IMR-90 (cell line): ENCODE measurements around the gene AP3D1. TPM values are rescaled to one million over a fixed set of nuclear protein-coding genes. Genes with fewer than 3 reads are reported as not detected.

ENCODE experiments used
- ATAC-seq: fragments of 200-7000 bp; cut with Tn5 transposase; 2 replicates; pipeline ENCODE4 v1.9.1; 2020; ENCODE audit warnings: low read depth, mild to moderate bottlenecking, moderate library complexity
- BruUV-seq: library from RNA; stranded (reverse); fragments of 400-500 nt; replicated peaks from 2 replicates; lab custom pipeline; 2021; lab: Mats Ljungman, UMichigan
- CTCF ChIA-PET: fragments of 300-600 bp; formaldehyde crosslinking; extraction: SDS; loops from one replicate; lab custom pipeline; 2021; ENCODE audit warnings: antibody characterized with exemption; lab: Yijun Ruan, JAX
- POLR2A ChIA-PET: fragments of 300-600 bp; sonication (Branson Sonifier 250); formaldehyde crosslinking; loops from one replicate; lab custom pipeline; 2022; ENCODE audit warnings: antibody characterized with exemption; ENCODE audit not compliant: unreplicated experiment; lab: Charles Lee
- DNase-seq: peaks from one replicate; pipeline ENCODE4 v3.0.0; 2013
- H2AFZ ChIP-seq: replicated peaks from 2 replicates; pipeline ENCODE3; 2013; ENCODE audit warnings: low read length, mild to moderate bottlenecking; ENCODE audit not compliant: poor library complexity
- H2AK5ac ChIP-seq: 2 replicates; pipeline ENCODE4 v1.6.1; 2013; ENCODE audit warnings: low read depth, low read length, inconsistent platforms
- H2AK9ac ChIP-seq: replicated peaks from 2 replicates; pipeline ENCODE3; 2013; ENCODE audit warnings: mild to moderate bottlenecking, low read depth, low read length, moderate library complexity; ENCODE audit not compliant: poor library complexity
- H2BK120ac ChIP-seq: 2 replicates; pipeline ENCODE4 v1.6.1; 2013; ENCODE audit warnings: low read depth, low read length, inconsistent platforms
- H2BK15ac ChIP-seq: 3 replicates; pipeline ENCODE4 v1.6.1; 2013; ENCODE audit warnings: low read depth, low read length, inconsistent platforms
- H2BK20ac ChIP-seq: 2 replicates; pipeline ENCODE4 v1.6.1; 2013; ENCODE audit warnings: low read depth, mild to moderate bottlenecking, inconsistent platforms, low read length, moderate library complexity
- H2BK5ac ChIP-seq: 2 replicates; pipeline ENCODE4 v1.6.1; 2013; ENCODE audit warnings: mild to moderate bottlenecking, low read depth, low read length, inconsistent platforms; ENCODE audit not compliant: poor library complexity, severe bottlenecking
- H3K14ac ChIP-seq: replicated peaks from 2 replicates; pipeline ENCODE4 v1.6.1; 2013; ENCODE audit warnings: low read depth, low read length, inconsistent platforms
- H3K18ac ChIP-seq: 2 replicates; pipeline ENCODE4 v1.6.1; 2013; ENCODE audit warnings: low read depth, low read length, control low read depth
- H3K23ac ChIP-seq: 2 replicates; pipeline ENCODE4 v1.6.1; 2013; ENCODE audit warnings: low read depth, low read length, inconsistent platforms
- H3K27ac ChIP-seq: 2 replicates; pipeline ENCODE4 v1.5.1; 2013; ENCODE audit warnings: mild to moderate bottlenecking, control low read depth, low read length; ENCODE audit not compliant: insufficient read depth
- H3K27me3 ChIP-seq: 2 replicates; pipeline ENCODE4 v1.6.1; 2013; ENCODE audit warnings: low read length; ENCODE audit not compliant: control insufficient read depth, insufficient read depth
- H3K36me3 ChIP-seq: 2 replicates; pipeline ENCODE4 v1.6.1; 2013; ENCODE audit warnings: low read length, mixed read lengths; ENCODE audit not compliant: control insufficient read depth, insufficient read depth
- H3K4ac ChIP-seq: 2 replicates; pipeline ENCODE4 v1.6.1; 2013; ENCODE audit warnings: low read depth, low read length, inconsistent platforms
- H3K4me1 ChIP-seq: 2 replicates; pipeline ENCODE4 v1.6.1; 2013; ENCODE audit warnings: low read length, mixed read lengths; ENCODE audit not compliant: control insufficient read depth, insufficient read depth
- H3K4me2 ChIP-seq: 2 replicates; pipeline ENCODE4 v1.6.1; 2013; ENCODE audit warnings: low read depth, mild to moderate bottlenecking, control low read depth, low read length, moderate library complexity
- H3K4me3 ChIP-seq: 2 replicates; pipeline ENCODE4 v1.5.1; 2013; ENCODE audit warnings: low read depth, mild to moderate bottlenecking, control low read depth, low read length, moderate library complexity; ENCODE audit not compliant: insufficient read depth
- H3K56ac ChIP-seq: 2 replicates; pipeline ENCODE4 v1.6.1; 2013; ENCODE audit warnings: low read length, inconsistent platforms; ENCODE audit not compliant: insufficient read depth; ENCODE audit errors: extremely low read depth
- H3K79me1 ChIP-seq, 2 experiments: 2 replicates each; pipeline ENCODE4 v1.6.1; 2013; ENCODE audit warnings: low read length in 2 of 2, inconsistent platforms in 1 of 2, low read depth in 1 of 2
- H3K9ac ChIP-seq: 2 replicates; pipeline ENCODE4 v1.6.1; 2013; ENCODE audit warnings: low read depth, low read length, control low read depth
- H3K9me1 ChIP-seq: 2 replicates; pipeline ENCODE4 v1.6.1; 2013; ENCODE audit warnings: low read length, inconsistent platforms; ENCODE audit not compliant: insufficient read depth
- H3K9me3 ChIP-seq: 2 replicates; pipeline ENCODE4 v1.6.1; 2013; ENCODE audit warnings: low read length; ENCODE audit not compliant: control insufficient read depth, insufficient read depth
- H4K20me1 ChIP-seq: 2 replicates; pipeline ENCODE4 v1.6.1; 2013; ENCODE audit warnings: low read length, inconsistent platforms; ENCODE audit not compliant: insufficient read depth
- H4K5ac ChIP-seq: 2 replicates; pipeline ENCODE4 v1.6.1; 2013; ENCODE audit warnings: mild to moderate bottlenecking, low read depth, low read length, control low read depth
- H4K8ac ChIP-seq, 2 experiments: 2 replicates each; pipeline ENCODE4 v1.6.1; 2013; ENCODE audit warnings: low read depth in 2 of 2, low read length in 2 of 2, control low read depth in 1 of 2, inconsistent platforms in 1 of 2
- H4K91ac ChIP-seq: 2 replicates; pipeline ENCODE4 v1.6.1; 2013; ENCODE audit warnings: low read depth, low read length, inconsistent platforms; ENCODE audit not compliant: insufficient read depth
- BHLHE40 ChIP-seq: fragments of 150-350 bp; IDR thresholded peaks from 2 replicates; pipeline ENCODE4 v1.6.1; 2016; ENCODE audit warnings: mild to moderate bottlenecking, low read depth, low read length
- CEBPB ChIP-seq: IDR thresholded peaks from 2 replicates; pipeline ENCODE4 v1.6.1; 2012; ENCODE audit warnings: low read depth, low read length, improper control_type of control experiment
- CHD1 ChIP-seq: IDR thresholded peaks from 2 replicates; pipeline ENCODE4 v1.6.1; 2012; ENCODE audit warnings: low read depth, low read length, improper control_type of control experiment
- ELK1 ChIP-seq: fragments of 150-350 bp; IDR thresholded peaks from 2 replicates; pipeline ENCODE4 v1.6.1; 2016; ENCODE audit warnings: low read depth, mild to moderate bottlenecking, low read length, moderate library complexity, borderline replicate concordance
- FOS ChIP-seq: fragments of 150-350 bp; IDR thresholded peaks from 2 replicates; pipeline ENCODE4 v1.6.1; 2016; ENCODE audit warnings: low read depth, low read length
- MAFK ChIP-seq: IDR thresholded peaks from 2 replicates; pipeline ENCODE4 v1.6.1; 2012; ENCODE audit warnings: low read depth, low read length, improper control_type of control experiment
- MXI1 ChIP-seq: IDR thresholded peaks from 2 replicates; pipeline ENCODE4 v1.6.1; 2012; ENCODE audit warnings: low read depth, mild to moderate bottlenecking, low read length, moderate library complexity, borderline replicate concordance
- NFE2L2 ChIP-seq: fragments of 150-350 bp; IDR thresholded peaks from 2 replicates; pipeline ENCODE4 v1.6.1; 2016; ENCODE audit warnings: low read depth, mild to moderate bottlenecking, low read length
- POLR2A ChIP-seq: IDR thresholded peaks from 2 replicates; pipeline ENCODE4 v1.6.1; 2012; ENCODE audit warnings: mild to moderate bottlenecking, low read depth, low read length
- RAD21 ChIP-seq: IDR thresholded peaks from 2 replicates; pipeline ENCODE4 v1.6.1; 2012; ENCODE audit warnings: low read length, improper control_type of control experiment
- RCOR1 ChIP-seq: IDR thresholded peaks from 2 replicates; pipeline ENCODE4 v1.6.1; 2012; ENCODE audit warnings: mild to moderate bottlenecking, low read length, improper control_type of control experiment; ENCODE audit not compliant: insufficient replicate concordance
- RFX5 ChIP-seq: IDR thresholded peaks from 2 replicates; pipeline ENCODE4 v1.8.0; 2012; ENCODE audit warnings: low read depth, mild to moderate bottlenecking, low read length, moderate library complexity
- SMC3 ChIP-seq: fragments of 150-350 bp; IDR thresholded peaks from 2 replicates; pipeline ENCODE4 v1.6.1; 2016; ENCODE audit warnings: low read depth, mild to moderate bottlenecking, antibody characterized with exemption, low read length, moderate library complexity
- WGBS, 2 experiments: methylation state at CpG; one replicate each; pipeline versions ENCODE4 v1.1.5 to v1.1.7; 2013; ENCODE audit warnings: missing lambda C conversion rate in 2 of 2; ENCODE audit not compliant: insufficient read length in 1 of 2; ENCODE audit errors: extremely low coverage in 2 of 2; 5-methylcytosine and 5-hydroxymethylcytosine counted together
- dilution Hi-C: fragments of 300-500 bp; cut with HindIII; formaldehyde crosslinking; loops from one replicate; pipeline ENCODE4 v1.14.3; 2018; ENCODE audit warnings: low sequenced_read_pairs; ENCODE audit not compliant: unreplicated experiment
- in situ Hi-C: fragments of 300-500 bp; cut with MboI; formaldehyde crosslinking; loops from 3 replicates; pipeline ENCODE4 v1.14.3; 2019; ENCODE audit warnings: low sequenced_read_pairs, inconsistent platforms, mixed read lengths
- intact Hi-C: fragments of 100-400 bp; cut with micrococcal nuclease; formaldehyde crosslinking; loops from 2 replicates; pipeline ENCODE4 v1.10.0; 2022
- polyA plus RNA-seq, 3 experiments: library from polyadenylated mRNA; depleted of rRNA; stranded (reverse); fragments of >200 nt; gene quantifications; 2 replicates each; pipeline ENCODE4 v1.2.3, GENCODE V29; 2012; ENCODE audit warnings: low replicate concordance in 1 of 3
- total RNA-seq: library from RNA; depleted of rRNA; stranded (reverse); fragments of >200 nt; gene quantifications from 2 replicates; pipeline ENCODE4 v1.2.3, GENCODE V29; 2012
- TF ChIP-seq, protein P1 (sequence below): conservative IDR thresholded peaks from 2 replicates; pipeline ENCODE4 v1.5.1; 2012; ENCODE audit warnings: mild to moderate bottlenecking, low read depth, low read length, improper control_type of control experiment
- TF ChIP-seq, protein P2 (sequence below): fragments of 150-350 bp; IDR thresholded peaks from 2 replicates; pipeline ENCODE4 v1.6.1; 2017; ENCODE audit warnings: mild to moderate bottlenecking, antibody characterized with exemption, low read length, low read depth

AP3D1 gene
- total and polyA plus RNA-seq, 2 of the 4 experiments (the other 2 are of a cell fraction), result 75.3 to 129 TPM

DNA sequence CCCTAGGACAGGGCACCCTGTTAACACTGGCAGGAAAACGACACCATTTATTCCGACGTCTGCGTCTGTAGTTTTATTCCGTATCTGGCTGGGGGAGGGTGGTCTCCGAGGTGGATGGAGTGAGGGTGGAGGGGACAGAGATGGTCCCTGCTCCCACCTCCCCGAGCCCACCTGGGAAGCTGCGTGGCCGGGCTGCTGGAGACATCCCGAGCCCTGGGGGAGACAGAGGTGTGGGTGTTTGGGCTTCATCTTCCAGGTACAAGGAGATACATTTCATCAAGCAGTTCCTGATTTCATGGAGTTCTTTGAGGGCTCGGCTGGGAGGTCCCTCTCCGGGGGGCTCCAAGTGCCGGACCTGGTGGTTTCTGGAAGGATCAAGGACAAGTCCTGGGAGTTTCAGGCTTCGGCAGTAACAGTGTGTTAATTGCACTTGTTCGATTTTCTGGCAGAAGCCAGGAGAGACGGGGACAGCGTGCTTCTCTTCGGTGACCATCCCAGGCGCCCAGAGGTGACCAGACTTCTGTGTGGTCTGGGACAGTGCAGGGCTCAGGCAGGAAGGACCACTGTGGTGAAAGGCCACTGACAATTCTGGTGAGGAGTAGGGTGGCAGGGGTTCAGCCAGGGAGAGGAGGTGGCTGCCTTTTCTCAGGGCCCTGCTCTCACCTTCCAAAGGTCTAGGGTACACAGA, 80.2 kb downstream of the AP3D1 start:
- no peaks in the 10 kb centered on the region; a peak in 1 of 4 replicates for H3K79me1 ChIP-seq
- TF ChIP-seq, protein P1, sequence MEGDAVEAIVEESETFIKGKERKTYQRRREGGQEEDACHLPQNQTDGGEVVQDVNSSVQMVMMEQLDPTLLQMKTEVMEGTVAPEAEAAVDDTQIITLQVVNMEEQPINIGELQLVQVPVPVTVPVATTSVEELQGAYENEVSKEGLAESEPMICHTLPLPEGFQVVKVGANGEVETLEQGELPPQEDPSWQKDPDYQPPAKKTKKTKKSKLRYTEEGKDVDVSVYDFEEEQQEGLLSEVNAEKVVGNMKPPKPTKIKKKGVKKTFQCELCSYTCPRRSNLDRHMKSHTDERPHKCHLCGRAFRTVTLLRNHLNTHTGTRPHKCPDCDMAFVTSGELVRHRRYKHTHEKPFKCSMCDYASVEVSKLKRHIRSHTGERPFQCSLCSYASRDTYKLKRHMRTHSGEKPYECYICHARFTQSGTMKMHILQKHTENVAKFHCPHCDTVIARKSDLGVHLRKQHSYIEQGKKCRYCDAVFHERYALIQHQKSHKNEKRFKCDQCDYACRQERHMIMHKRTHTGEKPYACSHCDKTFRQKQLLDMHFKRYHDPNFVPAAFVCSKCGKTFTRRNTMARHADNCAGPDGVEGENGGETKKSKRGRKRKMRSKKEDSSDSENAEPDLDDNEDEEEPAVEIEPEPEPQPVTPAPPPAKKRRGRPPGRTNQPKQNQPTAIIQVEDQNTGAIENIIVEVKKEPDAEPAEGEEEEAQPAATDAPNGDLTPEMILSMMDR, result no peak
- TF ChIP-seq RFX5 (no peak), RCOR1 (no peak), RAD21 (no peak), CHD1 (no peak), NFE2L2 (no peak), MAFK (no peak), MXI1 (no peak), ELK1 (no peak), BHLHE40 (no peak), FOS (no peak), SMC3 (no peak), POLR2A (no peak), CEBPB (no peak)
- TF ChIP-seq, protein P2, sequence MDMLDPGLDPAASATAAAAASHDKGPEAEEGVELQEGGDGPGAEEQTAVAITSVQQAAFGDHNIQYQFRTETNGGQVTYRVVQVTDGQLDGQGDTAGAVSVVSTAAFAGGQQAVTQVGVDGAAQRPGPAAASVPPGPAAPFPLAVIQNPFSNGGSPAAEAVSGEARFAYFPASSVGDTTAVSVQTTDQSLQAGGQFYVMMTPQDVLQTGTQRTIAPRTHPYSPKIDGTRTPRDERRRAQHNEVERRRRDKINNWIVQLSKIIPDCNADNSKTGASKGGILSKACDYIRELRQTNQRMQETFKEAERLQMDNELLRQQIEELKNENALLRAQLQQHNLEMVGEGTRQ, result no peak
- no peak overlapping the region for H2BK20ac ChIP-seq
- H2BK15ac ChIP-seq, result no peak overlapping the region
- H4K8ac ChIP-seq, result no peak overlapping the region
- no peak overlapping the region for H2BK5ac ChIP-seq
- H3K9me3 ChIP-seq, result no peaks in the 10 kb centered on the region
- no peaks in the 10 kb centered on the region for H3K27me3 ChIP-seq
- H2AK9ac ChIP-seq, result no peak overlapping the region
- H2BK120ac ChIP-seq, result no peak overlapping the region
- 91% methylated on average over 7 of the region's 19 CpGs; no CpG with 5 or more reads in 1 of the 2 experiments for WGBS, 2 experiments
- peaks cover 34% of the 10 kb centered on the region for H3K36me3 ChIP-seq
- H3K4me1 ChIP-seq, result no peaks in the 10 kb centered on the region
- H4K20me1 ChIP-seq, result 0 out of 2 replicates have a peak, but pooled peaks cover 6% of the 10 kb centered on the region
- no peaks in the 10 kb centered on the region for H3K9me1 ChIP-seq
- H3K4ac ChIP-seq, result no peak overlapping the region
- no peak overlapping the region for H3K4me2 ChIP-seq
- intact Hi-C loops, result no loop called here
- in situ Hi-C loops, result no loop called here
- dilution Hi-C loops, result no loop called here
- no peak overlapping the region for H3K4me3 ChIP-seq
- ATAC-seq (no peak), DNase-seq (no peak)
- H2AK5ac ChIP-seq, result no peak overlapping the region
- no peak overlapping the region for H4K91ac ChIP-seq
- no peak overlapping the region for H3K56ac ChIP-seq
- CTCF ChIA-PET, result no interaction called here
- no peak overlapping the region for H3K23ac ChIP-seq
- H3K18ac ChIP-seq, result no peak overlapping the region
- H4K5ac ChIP-seq, result no peak overlapping the region
- H3K14ac ChIP-seq, result no peak overlapping the region
- BruUV-seq, result TSS peak; percentile 79
- POLR2A ChIA-PET, result no interaction called here
- no peak overlapping the region for H3K27ac ChIP-seq
- H3K9ac ChIP-seq, result no peak overlapping the region
- H2AFZ ChIP-seq, result no peak overlapping the region
